Cardiac fibroblast (primary cell): Measurements from ENCODE around the gene ATG4D.

Experiments used
- DNase-seq, 2 donors: peaks; one replicate each; pipeline versions ENCODE4 v3.0.0 to v3.0.0-alpha.2; 2010; ENCODE audit warnings: low read depth in 2 of 2
- H3K4me3 ChIP-seq, 2 donors: replicated peaks in 1 of 2; 1 replicate in 1 of 2; 2 replicates in 1 of 2; pipeline ENCODE4 v1.5.1; 2011; ENCODE audit warnings: low read depth in 2 of 2, low read length in 2 of 2, mild to moderate bottlenecking in 2 of 2, moderate library complexity in 1 of 2
- TF ChIP-seq, protein P1 (sequence below): IDR thresholded peaks from one replicate; pipeline ENCODE4 v1.5.1; 2011; ENCODE audit warnings: low read depth, mild to moderate bottlenecking, low read length, inconsistent platforms

The ATG4D gene

DNA sequence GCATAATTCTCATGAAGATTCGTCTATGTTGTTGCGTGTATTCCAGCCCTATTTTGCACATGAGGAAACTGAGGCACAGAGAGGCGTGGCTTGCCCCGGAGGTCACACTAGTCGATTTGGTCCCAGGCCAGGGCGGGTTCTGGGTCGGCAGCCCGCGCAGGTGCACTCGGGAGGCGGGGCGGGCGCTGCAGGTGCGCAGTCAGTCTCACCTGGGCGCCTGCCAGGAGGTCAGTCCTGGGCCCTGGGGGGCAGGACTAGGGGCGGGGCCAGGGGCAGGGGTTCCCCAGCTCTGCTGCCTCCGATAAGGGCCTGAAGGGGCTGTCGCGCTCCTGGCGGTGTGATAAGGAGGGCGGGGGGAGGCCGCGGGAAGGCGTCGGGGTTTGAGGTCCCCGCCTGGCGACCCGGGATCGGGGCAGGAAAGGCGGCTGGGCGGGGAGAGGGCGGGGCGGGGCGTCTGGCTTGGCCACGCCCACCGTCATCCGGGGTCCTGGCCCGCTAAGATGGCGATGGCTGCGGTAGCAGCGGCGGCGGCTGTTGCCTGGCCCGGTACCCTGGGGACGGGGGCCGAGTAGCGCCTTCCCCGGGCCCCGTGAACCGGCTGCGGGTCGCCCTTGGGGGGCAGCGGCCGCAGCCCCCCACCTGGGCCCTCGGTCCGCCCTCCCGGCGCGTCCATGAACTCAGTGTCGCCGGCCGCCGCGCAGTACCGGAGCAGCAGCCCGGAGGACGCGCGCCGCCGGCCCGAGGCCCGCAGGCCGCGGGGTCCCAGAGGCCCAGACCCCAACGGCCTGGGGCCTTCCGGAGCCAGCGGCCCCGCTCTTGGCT, at the start of gene ATG4D:
Gene ATG4D (plus strand): TSS at position 485 of the 822 bp plus-strand sequence. CDS start 187 bp downstream, at position 672.
- TF ChIP-seq, protein P1, sequence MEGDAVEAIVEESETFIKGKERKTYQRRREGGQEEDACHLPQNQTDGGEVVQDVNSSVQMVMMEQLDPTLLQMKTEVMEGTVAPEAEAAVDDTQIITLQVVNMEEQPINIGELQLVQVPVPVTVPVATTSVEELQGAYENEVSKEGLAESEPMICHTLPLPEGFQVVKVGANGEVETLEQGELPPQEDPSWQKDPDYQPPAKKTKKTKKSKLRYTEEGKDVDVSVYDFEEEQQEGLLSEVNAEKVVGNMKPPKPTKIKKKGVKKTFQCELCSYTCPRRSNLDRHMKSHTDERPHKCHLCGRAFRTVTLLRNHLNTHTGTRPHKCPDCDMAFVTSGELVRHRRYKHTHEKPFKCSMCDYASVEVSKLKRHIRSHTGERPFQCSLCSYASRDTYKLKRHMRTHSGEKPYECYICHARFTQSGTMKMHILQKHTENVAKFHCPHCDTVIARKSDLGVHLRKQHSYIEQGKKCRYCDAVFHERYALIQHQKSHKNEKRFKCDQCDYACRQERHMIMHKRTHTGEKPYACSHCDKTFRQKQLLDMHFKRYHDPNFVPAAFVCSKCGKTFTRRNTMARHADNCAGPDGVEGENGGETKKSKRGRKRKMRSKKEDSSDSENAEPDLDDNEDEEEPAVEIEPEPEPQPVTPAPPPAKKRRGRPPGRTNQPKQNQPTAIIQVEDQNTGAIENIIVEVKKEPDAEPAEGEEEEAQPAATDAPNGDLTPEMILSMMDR = no peak
- peak; percentile 63 to 74 for DNase-seq
- peak within 1 kb of the TSS; percentile 84 to 86 for H3K4me3 ChIP-seq

DNA sequence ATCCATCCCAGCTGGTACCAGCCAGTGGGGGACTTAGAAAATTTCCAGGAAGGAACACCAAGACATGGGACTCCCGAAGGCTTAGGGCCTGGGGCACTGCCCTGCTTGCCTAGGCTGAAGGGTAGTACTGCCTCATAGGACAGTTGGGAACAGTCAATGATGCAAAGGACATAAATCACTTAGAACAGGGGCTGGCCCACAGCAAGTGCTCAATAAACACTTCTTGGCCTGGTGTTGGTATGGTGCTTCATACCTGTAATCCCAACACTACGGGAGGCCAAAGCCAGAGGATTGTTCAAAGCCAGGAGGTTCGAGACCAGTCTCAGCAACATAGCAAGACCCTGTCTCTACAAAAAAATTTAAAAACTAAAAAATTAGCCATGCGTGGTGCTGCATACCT, 46.3 kb upstream of the ATG4D start:
- TF ChIP-seq, protein P1 = no peak
- DNase-seq = no peak
- H3K4me3 ChIP-seq = no peak overlapping the region

DNA sequence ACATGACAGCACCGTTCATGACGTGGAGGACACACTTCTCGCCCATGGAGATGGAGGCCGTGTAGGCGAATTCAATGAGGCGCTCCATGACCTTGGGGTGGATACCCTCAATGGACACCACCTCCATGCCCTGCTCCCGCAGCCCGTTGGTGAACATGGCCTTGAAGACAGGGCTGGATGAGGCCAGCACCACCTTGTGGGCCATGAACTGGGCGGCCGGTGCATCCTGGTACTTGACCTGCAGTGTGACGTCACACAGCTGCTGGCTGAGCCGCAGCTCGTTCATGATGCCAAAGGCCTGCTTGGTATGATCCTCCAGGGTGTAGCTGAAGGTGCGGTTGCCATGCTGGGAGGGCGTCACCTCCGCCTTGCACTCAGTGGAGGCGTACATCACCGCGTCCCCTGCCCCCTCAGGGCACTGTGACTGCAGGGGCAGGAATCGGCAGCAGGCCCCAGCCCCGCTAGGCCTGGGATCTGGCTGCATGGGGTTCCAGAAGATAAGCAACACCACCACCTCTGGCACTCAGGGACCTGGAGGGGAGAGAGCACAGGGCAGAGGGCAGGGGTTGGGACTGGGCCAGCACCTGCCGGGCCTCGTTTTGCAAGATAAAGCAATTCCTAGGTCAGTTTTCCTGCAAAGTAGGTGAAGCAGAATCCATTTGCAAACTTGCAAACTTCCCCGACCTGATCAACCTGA, 44.0 kb upstream of the ATG4D start:
- no peak overlapping the region for H3K4me3 ChIP-seq
- TF ChIP-seq, protein P1 = no peak

DNA sequence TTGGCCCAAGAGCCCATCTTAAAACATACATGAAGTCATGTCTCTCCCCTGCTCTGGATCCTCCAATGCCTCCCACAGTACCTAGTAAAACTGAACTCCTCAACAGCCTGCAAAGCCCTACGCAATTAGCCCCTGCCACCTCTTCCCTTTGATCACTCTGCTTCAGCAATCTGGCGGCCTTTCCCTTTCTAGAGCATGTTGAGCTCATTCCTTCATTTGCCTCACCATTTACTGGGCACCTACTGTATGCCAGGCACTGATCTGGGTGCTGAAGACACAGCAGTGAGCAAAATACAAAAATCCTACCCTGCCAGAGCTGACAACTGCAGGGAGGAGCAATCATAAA, 43.5 kb upstream of the ATG4D start:
- no peak for DNase-seq
- no peak overlapping the region for H3K4me3 ChIP-seq
- TF ChIP-seq, protein P1 = no peak

More for the DNA sequence above, 44.0 kb upstream of the ATG4D start:
- no peak for DNase-seq

DNA sequence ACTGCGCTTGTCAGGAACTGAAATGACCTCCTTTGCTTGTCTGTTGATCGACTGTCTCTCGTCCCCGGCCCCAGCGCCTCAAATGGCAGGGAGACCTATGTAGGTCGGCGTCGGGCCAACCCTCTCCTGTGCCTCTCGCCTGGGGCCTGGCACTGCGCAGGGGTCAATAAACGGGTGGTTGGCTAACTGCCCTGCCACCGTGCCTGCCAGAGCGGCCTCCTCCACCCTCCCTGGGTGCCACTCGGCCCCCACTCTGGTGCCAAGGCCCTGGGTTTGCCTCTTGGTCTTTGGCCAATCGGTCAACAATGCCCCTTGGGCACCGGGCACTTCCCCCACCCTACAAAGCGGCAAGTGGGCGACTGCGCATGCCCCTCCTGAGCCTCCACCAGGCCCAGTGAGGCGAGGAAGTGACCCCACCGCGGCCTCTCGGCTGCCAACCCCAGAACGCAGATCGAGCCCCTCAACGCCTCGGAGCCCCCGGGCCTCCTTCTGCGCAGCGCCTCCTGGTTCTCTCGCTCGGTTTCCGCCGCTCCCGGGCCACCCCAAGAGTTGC, 41.7 kb upstream of the ATG4D start:
- peak in 1 of 2 donors; percentile 59 for DNase-seq

DNA sequence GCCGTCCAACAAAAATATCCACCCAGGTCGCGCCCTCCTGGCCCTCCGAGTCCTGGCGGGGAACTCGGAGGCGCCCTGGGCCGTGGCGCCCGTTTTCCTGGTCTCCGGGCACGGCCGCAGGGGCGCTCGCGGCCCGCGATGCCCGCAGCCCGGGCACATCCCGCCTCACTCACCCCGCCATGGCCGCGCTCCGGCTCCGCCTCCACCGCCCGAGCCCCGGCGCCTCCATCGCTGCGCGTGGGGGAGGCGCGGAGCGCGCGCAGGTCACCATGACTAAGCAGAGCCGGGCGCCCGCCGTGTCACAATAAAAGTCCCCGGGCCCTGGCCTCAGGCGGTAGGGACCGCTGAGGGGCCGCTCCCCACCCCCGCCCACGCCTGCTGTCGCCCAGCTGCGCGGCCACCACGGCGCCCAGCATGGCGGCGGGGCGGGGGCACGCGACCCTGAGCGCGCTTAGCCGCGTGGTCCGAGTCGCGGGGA, 41.1 kb upstream of the ATG4D start:
- TF ChIP-seq, protein P1 = no peak
- DNase-seq = peak; percentile 88 to 93
- peak overlapping the region; percentile 86 to 90 for H3K4me3 ChIP-seq

More for the DNA sequence above, 41.7 kb upstream of the ATG4D start:
- peak overlapping the region; percentile 86 to 90 for H3K4me3 ChIP-seq
- TF ChIP-seq, protein P1 = no peak
